ENCODE results near the gene DPH6.
A peak's percentile ranks its signal among the peaks of the same experiment; 100 is the strongest.
"Not testable (repeated sequence)": the region's sequence is repeated elsewhere in the genome, so short reads cannot be mapped to it uniquely, and the experiment has no call there.

Gene DPH6
- total RNA-seq = 4.7 to 10.7 (median 8.3) reads per million in 4 donors

- peak; percentile 60 to 82 (median 69) for DNase-seq
These were observed at the start of gene DPH6 for GRCh38 chr15:35545824-35546510. Gene DPH6, minus strand, starts transcription at chr15:35546165. Its CDS starts 24 bp downstream, at chr15:35546141.

GRCh38 chr15:35595656-35596055 lies 49.7 kb upstream of the DPH6 start:
- no peak for DNase-seq

GRCh38 chr15:35591987-35592386 lies 46.0 kb upstream of the DPH6 start:
- DNase-seq = not testable (repeated sequence)

- no peak for DNase-seq
These were observed 38.0 kb upstream of the DPH6 start for GRCh38 chr15:35583863-35584528.

GRCh38 chr15:35580606-35581005 lies 34.6 kb upstream of the DPH6 start:
- no peak for DNase-seq

- no peak for DNase-seq
These were observed 21.4 kb upstream of the DPH6 start for GRCh38 chr15:35567392-35567791.

- DNase-seq = no peak
These were observed 21.0 kb upstream of the DPH6 start for GRCh38 chr15:35566991-35567390.

- DNase-seq = no peak
These were observed 19.9 kb upstream of the DPH6 start for GRCh38 chr15:35565901-35566300.

GRCh38 chr15:35562641-35563040 lies 16.7 kb upstream of the DPH6 start:
- no peak for DNase-seq

- no peak for DNase-seq
These were observed 15.3 kb upstream of the DPH6 start for GRCh38 chr15:35561308-35561707.

- DNase-seq = no peak
These were observed 14.9 kb upstream of the DPH6 start for GRCh38 chr15:35560870-35561269.

GRCh38 chr15:35560258-35560657 lies 14.3 kb upstream of the DPH6 start:
- no peak for DNase-seq

- DNase-seq = no peak
These were observed 13.7 kb upstream of the DPH6 start for GRCh38 chr15:35559683-35560082.

GRCh38 chr15:35557544-35557943 lies 11.6 kb upstream of the DPH6 start:
- no peak for DNase-seq

GRCh38 chr15:35557012-35557411 lies 11.0 kb upstream of the DPH6 start:
- DNase-seq = no peak

GRCh38 chr15:35555244-35555643 lies 9.3 kb upstream of the DPH6 start:
- DNase-seq = no peak

GRCh38 chr15:35550957-35551356 lies 5.0 kb upstream of the DPH6 start:
- DNase-seq = no peak

- no peak for DNase-seq
These were observed 3.6 kb upstream of the DPH6 start for GRCh38 chr15:35549567-35549966.

- no peak for DNase-seq
These were observed 2.5 kb upstream of the DPH6 start for GRCh38 chr15:35548435-35548834.

- DNase-seq = no peak
These were observed 1.9 kb upstream of the DPH6 start for GRCh38 chr15:35547775-35548364.

GRCh38 chr15:35546511-35547381 lies 781 bp upstream of the DPH6 start:
- no peak for DNase-seq

GRCh38 chr15:35545316-35545823 lies 595 bp downstream of the DPH6 start:
- DNase-seq = peak in 1 of 5 donors; percentile 22

GRCh38 chr15:35540885-35541284 lies 5.1 kb downstream of the DPH6 start:
- DNase-seq = no peak
